H9 (cell line): Measurements from ENCODE around the gene RELL1. TPM values are rescaled to one million over a fixed set of nuclear protein-coding genes. Genes with fewer than 3 reads are reported as not detected.

Experiments used
- DNase-seq: peaks from one replicate; pipeline ENCODE4 v3.0.0-alpha.2; 2017
- H2AFZ ChIP-seq: one replicate; pipeline ENCODE4 v1.6.1; 2013; ENCODE audit warnings: mild to moderate bottlenecking, low read length, control low read depth, moderate library complexity
- H2AK5ac ChIP-seq: 2 replicates; pipeline ENCODE4 v1.6.1; 2013; ENCODE audit warnings: low read length, control low read depth, mixed read lengths; ENCODE audit not compliant: insufficient read length
- H2BK120ac ChIP-seq: one replicate; pipeline ENCODE4 v1.6.1; 2013; ENCODE audit warnings: low read depth, mild to moderate bottlenecking, low read length, control low read depth, inconsistent platforms; ENCODE audit not compliant: poor library complexity, severe bottlenecking
- H2BK12ac ChIP-seq: 2 replicates; pipeline ENCODE4 v1.6.1; 2013; ENCODE audit warnings: low read length, control low read depth, mixed read lengths, low read depth; ENCODE audit not compliant: insufficient read length
- H2BK15ac ChIP-seq: 2 replicates; pipeline ENCODE4 v1.6.1; 2013; ENCODE audit warnings: low read depth, low read length, control low read depth
- H2BK20ac ChIP-seq: one replicate; pipeline ENCODE4 v1.6.1; 2013; ENCODE audit warnings: low read depth, mild to moderate bottlenecking, low read length, control low read depth, inconsistent platforms; ENCODE audit not compliant: poor library complexity, severe bottlenecking
- H2BK5ac ChIP-seq: 2 replicates; pipeline ENCODE4 v1.6.1; 2013; ENCODE audit warnings: low read length, control low read depth, mixed read lengths; ENCODE audit not compliant: insufficient read length
- H3K14ac ChIP-seq: 2 replicates; pipeline ENCODE4 v1.6.1; 2013; ENCODE audit warnings: low read length, control low read depth; ENCODE audit not compliant: insufficient read depth
- H3K18ac ChIP-seq: 2 replicates; pipeline ENCODE4 v1.6.1; 2013; ENCODE audit warnings: low read depth, mild to moderate bottlenecking, mixed read lengths, low read length, control low read depth; ENCODE audit not compliant: insufficient read length
- H3K23ac ChIP-seq: 2 replicates; pipeline ENCODE4 v1.6.1; 2013; ENCODE audit warnings: low read length, control low read depth, mixed read lengths, low read depth; ENCODE audit not compliant: insufficient read length
- H3K23me2 ChIP-seq: 2 replicates; pipeline ENCODE4 v1.6.1; 2013; ENCODE audit warnings: low read depth, mild to moderate bottlenecking, mixed read lengths, low read length, control low read depth; ENCODE audit not compliant: insufficient read length, poor library complexity, severe bottlenecking
- H3K27ac ChIP-seq: 2 replicates; pipeline ENCODE4 v1.5.1; 2013; ENCODE audit warnings: low read length, control low read depth, mixed read lengths, low read depth; ENCODE audit not compliant: insufficient read length
- H3K27me3 ChIP-seq: 2 replicates; pipeline ENCODE4 v1.6.1; 2013; ENCODE audit warnings: low read length, control low read depth, inconsistent platforms; ENCODE audit not compliant: insufficient read depth
- H3K4ac ChIP-seq: 2 replicates; pipeline ENCODE4 v1.6.1; 2013; ENCODE audit warnings: low read depth, mild to moderate bottlenecking, control low read depth, inconsistent platforms, low read length, moderate library complexity
- H3K4me1 ChIP-seq: 2 replicates; pipeline ENCODE4 v1.6.1; 2013; ENCODE audit warnings: low read length, control low read depth, inconsistent platforms; ENCODE audit not compliant: insufficient read depth
- H3K4me2 ChIP-seq: 2 replicates; pipeline ENCODE4 v1.6.1; 2013; ENCODE audit warnings: low read length, control low read depth, mixed read lengths; ENCODE audit not compliant: insufficient read length, insufficient read depth
- H3K56ac ChIP-seq: 2 replicates; pipeline ENCODE4 v1.6.1; 2013; ENCODE audit warnings: low read depth, mild to moderate bottlenecking, mixed read lengths, low read length, control low read depth; ENCODE audit not compliant: insufficient read length
- H3K79me1 ChIP-seq: 2 replicates; pipeline ENCODE4 v1.6.1; 2013; ENCODE audit warnings: low read depth, mild to moderate bottlenecking, moderate library complexity, low read length, control low read depth, inconsistent platforms; ENCODE audit not compliant: insufficient read depth, poor library complexity, severe bottlenecking
- H3K79me2 ChIP-seq: 2 replicates; pipeline ENCODE4 v1.6.1; 2013; ENCODE audit warnings: low read length, control low read depth, inconsistent platforms; ENCODE audit not compliant: insufficient read depth
- H3K9ac ChIP-seq: 2 replicates; pipeline ENCODE4 v1.6.1; 2013; ENCODE audit warnings: low read length, control low read depth, mixed read lengths; ENCODE audit not compliant: insufficient read length; ENCODE audit errors: extremely low read depth
- H3K9me3 ChIP-seq: one replicate; pipeline ENCODE4 v1.6.1; 2013; ENCODE audit warnings: low read depth, low read length, inconsistent platforms; ENCODE audit not compliant: control insufficient read depth
- H3T11ph ChIP-seq: one replicate; pipeline ENCODE4 v1.6.1; 2013; ENCODE audit warnings: mild to moderate bottlenecking, low read length, control low read depth, inconsistent platforms
- H4K20me1 ChIP-seq: one replicate; pipeline ENCODE4 v1.6.1; 2013; ENCODE audit not compliant: control insufficient read depth, insufficient read length, insufficient read depth
- H4K5ac ChIP-seq: 2 replicates; pipeline ENCODE4 v1.6.1; 2013; ENCODE audit warnings: low read depth, mild to moderate bottlenecking, mixed read lengths, low read length, control low read depth; ENCODE audit not compliant: insufficient read length
- H4K8ac ChIP-seq: replicated peaks from 2 replicates; pipeline ENCODE4 v1.6.1; 2013; ENCODE audit warnings: low read length, control low read depth, mixed read lengths, low read depth; ENCODE audit not compliant: insufficient read length
- H4K91ac ChIP-seq: 2 replicates; pipeline ENCODE4 v1.6.1; 2013; ENCODE audit warnings: low read depth, mild to moderate bottlenecking, moderate library complexity, mixed read lengths, low read length, control low read depth; ENCODE audit not compliant: insufficient read length
- H3K27ac Mint-ChIP-seq, 3 experiments: 2 replicates in 2 of 3; 3 replicates in 1 of 3; pipeline ENCODE4 v1.8.0; 2020 to 2021; ENCODE audit warnings: mixed read lengths in 3 of 3, mild to moderate bottlenecking in 1 of 3, moderate library complexity in 1 of 3
- H3K27me3 Mint-ChIP-seq: 2 replicates; pipeline ENCODE4 v1.8.0; 2021; ENCODE audit warnings: low read depth, mild to moderate bottlenecking, moderate library complexity, mixed read lengths
- H3K36me3 Mint-ChIP-seq, 3 experiments: 2 replicates in 2 of 3; 3 replicates in 1 of 3; pipeline ENCODE4 v1.8.0; 2020 to 2021; ENCODE audit warnings: low read depth in 3 of 3, mixed read lengths in 3 of 3; ENCODE audit not compliant: insufficient read depth in 1 of 3
- H3K4me1 Mint-ChIP-seq, 2 experiments: 2 replicates each; pipeline ENCODE4 v1.8.0; 2020; ENCODE audit warnings: mixed read lengths in 2 of 2
- H3K4me3 Mint-ChIP-seq, 2 experiments: 2 replicates in 1 of 2; 3 replicates in 1 of 2; pipeline ENCODE4 v1.8.0; 2020 to 2021; ENCODE audit warnings: mild to moderate bottlenecking in 2 of 2, mixed read lengths in 2 of 2, moderate library complexity in 1 of 2
- H3K9me3 Mint-ChIP-seq, 2 experiments: 2 replicates in 1 of 2; 3 replicates in 1 of 2; pipeline ENCODE4 v1.8.0; 2020; ENCODE audit warnings: mild to moderate bottlenecking in 2 of 2, mixed read lengths in 2 of 2, moderate library complexity in 1 of 2
- WGBS: extraction: QIAGEN DNeasy Blood & Tissue Kit; methylation state at CpG from one replicate; pipeline ENCODE4 v1.1.7; 2013; ENCODE audit warnings: missing lambda C conversion rate, low lambda C conversion rate, mixed read lengths; ENCODE audit not compliant: insufficient read length; ENCODE audit errors: extremely low coverage; 5-methylcytosine and 5-hydroxymethylcytosine counted together
- total RNA-seq: library from RNA; stranded (reverse); gene quantifications from 2 replicates; pipeline ENCODE4 v1.2.1, GENCODE V29; 2021
- TF ChIP-seq, protein P1 (sequence below): fragments of 200-600 bp; sonication (generic); conservative IDR thresholded peaks from 3 replicates; pipeline ENCODE4 v1.8.0; 2021; ENCODE audit warnings: antibody characterized with exemption, mild to moderate bottlenecking

RELL1 gene
- total RNA-seq, 1 experiment from 2014 or later: 10.8 TPM

DNA sequence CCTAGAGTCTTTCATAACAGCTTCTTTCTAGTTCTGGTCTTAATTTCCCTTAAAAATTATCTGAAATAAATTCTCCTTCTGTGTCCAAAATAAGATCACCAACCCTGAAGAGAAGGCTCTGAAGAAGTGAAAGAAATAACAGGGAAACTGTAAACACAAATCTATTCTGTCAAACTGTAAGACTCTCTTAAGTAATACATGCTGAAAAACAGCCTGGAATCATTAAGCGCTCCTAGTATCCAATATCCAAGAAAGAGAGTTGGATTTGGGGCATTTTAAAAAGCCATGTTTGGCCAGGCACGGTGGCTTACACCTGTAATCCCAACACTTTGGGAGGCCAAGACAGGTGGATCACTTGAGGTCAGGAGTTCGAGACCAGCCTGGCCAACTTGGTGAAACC lies 53.3 kb downstream of the RELL1 start:
- DNase-seq: no peak
- Histone ChIP-seq H3K27me3 (no peaks in the 10 kb centered on the region), H3K9ac (no peak overlapping the region), H3K27ac (no peak overlapping the region), H3K18ac (no peak overlapping the region), H2BK120ac (no peak overlapping the region), H4K5ac (no peak overlapping the region), H3T11ph (no peak overlapping the region), H2BK15ac (no peak overlapping the region), H3K56ac (no peak overlapping the region), H3K79me2 (no peaks in the 10 kb centered on the region), H2AFZ (no peak overlapping the region), H3K23ac (no peak overlapping the region), H3K14ac (no peak overlapping the region), H3K9me3 (no peaks in the 10 kb centered on the region), H2AK5ac (no peak overlapping the region), H2BK20ac (no peak overlapping the region), H3K4me2 (no peak overlapping the region), H3K4ac (no peak overlapping the region), H2BK12ac (no peak overlapping the region), H4K8ac (no peak overlapping the region), H3K4me1 (no peaks in the 10 kb centered on the region; the same call in 1 of the 2 replicates), H2BK5ac (no peak overlapping the region), H4K20me1 (no peaks in the 10 kb centered on the region), H3K79me1 (no peaks in the 10 kb centered on the region), H3K23me2 (no peaks in the 10 kb centered on the region), H4K91ac (no peak overlapping the region)
- WGBS: no CpG with 5 or more reads among the region's 3 CpGs
- Mint-ChIP-seq H3K9me3 (no peaks in the 10 kb centered on the region), H3K27ac (no peak overlapping the region), H3K36me3 (peaks cover 11 to 41% (median 18%) of the 10 kb centered on the region in 3 experiments), H3K4me1 (peaks cover 7 to 9% of the 10 kb centered on the region in 2 experiments; a peak in 3 of 4 replicates), H3K4me3 (no peak overlapping the region), H3K27me3 (no peaks in the 10 kb centered on the region; the same call in 1 of the 2 replicates)
- TF ChIP-seq, protein P1, sequence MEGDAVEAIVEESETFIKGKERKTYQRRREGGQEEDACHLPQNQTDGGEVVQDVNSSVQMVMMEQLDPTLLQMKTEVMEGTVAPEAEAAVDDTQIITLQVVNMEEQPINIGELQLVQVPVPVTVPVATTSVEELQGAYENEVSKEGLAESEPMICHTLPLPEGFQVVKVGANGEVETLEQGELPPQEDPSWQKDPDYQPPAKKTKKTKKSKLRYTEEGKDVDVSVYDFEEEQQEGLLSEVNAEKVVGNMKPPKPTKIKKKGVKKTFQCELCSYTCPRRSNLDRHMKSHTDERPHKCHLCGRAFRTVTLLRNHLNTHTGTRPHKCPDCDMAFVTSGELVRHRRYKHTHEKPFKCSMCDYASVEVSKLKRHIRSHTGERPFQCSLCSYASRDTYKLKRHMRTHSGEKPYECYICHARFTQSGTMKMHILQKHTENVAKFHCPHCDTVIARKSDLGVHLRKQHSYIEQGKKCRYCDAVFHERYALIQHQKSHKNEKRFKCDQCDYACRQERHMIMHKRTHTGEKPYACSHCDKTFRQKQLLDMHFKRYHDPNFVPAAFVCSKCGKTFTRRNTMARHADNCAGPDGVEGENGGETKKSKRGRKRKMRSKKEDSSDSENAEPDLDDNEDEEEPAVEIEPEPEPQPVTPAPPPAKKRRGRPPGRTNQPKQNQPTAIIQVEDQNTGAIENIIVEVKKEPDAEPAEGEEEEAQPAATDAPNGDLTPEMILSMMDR: no peak
